HG02981 (cell line): ENCODE measurements around the gene PAGE4.

Experiments used
- ATAC-seq: cut with Tn5 transposase; IDR thresholded peaks from one replicate; pipeline ENCODE4 v1.9.1; 2021; ENCODE audit warnings: mild to moderate bottlenecking, moderate library complexity; ENCODE audit not compliant: unreplicated experiment

The PAGE4 gene, protein sequence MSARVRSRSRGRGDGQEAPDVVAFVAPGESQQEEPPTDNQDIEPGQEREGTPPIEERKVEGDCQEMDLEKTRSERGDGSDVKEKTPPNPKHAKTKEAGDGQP

DNA sequence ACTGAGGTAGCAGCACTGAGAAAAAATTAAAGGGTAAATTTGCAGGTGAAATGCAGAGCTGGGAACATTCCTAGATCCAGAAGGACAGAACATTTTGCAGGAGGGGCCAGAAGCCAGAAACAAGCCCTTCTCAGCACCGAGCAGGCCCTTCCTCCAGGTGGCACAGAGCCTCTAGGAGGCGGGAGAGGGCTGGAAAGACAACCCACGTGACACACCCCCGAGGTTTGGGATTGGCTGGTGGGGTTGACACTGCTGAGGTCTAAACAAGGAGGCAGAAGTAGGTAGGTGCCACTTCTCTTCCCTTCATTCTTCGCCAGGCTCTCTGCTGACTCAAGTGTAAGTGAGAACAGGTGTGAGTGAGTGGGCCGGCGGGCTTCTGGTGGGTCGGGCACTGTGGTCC, at the start of gene PAGE4:
PAGE4 (plus strand) TSS at position 288 of the 400 bp plus-strand sequence. CDS start 1,126 bp downstream, outside the sequence.
- no peak for ATAC-seq

DNA sequence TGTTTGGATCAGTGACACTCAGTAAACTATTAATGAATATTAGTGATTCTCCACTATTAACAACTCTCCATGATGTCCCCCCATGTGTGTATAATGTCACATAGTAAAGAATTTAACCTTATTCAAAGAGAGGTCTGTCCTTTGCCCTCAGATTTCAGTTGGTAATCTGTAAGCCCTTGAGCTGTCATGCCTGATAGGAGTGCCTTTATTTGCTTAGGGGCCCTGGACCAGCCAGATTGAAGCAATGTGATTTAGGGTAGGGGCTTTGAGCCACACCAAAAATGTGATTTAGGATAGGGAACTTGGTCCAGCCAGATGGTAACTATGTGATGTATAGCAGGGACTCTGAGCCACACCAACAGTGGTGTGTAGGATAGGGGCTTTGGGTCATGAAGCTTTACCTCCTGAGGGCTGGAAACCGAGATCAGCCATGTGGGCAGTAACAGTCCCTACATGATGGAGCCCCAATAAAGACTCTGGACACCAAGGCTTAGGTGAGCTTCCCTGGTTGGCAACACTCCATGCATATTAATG, 44.3 kb upstream of the PAGE4 start:
- ATAC-seq, result no peak

DNA sequence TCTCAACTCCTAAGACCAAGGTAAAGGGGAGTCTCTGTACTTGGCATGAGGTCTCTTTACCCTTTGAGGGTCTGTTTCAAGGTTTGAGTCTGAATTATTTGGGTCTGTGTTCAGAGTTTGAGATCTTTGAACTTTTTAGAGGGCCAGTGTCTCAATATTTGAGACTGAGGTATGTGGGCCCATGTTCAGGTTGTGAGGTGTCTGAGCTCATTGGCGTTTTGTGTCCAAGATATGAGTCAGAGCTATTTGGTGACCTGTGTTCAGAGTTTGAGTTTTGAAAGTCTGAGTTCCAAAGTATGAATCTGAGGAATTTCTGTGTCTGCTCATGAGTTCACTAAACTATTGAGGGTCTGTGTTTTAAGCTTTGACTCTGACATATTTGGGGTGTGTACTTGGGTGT, 36.7 kb upstream of the PAGE4 start:
- no peak for ATAC-seq

DNA sequence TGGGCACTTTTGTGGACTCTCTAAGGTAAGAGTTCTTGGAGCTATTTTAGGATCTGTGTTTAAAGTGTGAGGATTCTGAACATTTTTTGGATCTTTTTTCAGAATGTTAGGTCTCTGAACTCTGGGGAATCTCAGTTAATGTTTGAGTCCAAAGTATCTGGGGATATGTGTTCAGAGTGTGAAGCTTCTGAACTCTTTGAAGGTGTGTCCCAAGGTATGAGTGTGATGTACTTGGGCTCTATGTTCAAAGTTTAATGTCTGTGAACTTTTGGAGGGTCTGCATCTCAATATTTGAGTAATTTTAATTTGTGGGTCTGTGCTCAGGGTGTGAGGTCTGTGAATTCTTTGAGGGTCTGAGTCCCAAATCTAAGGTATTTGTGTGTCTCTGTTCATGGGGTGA, 35.4 kb upstream of the PAGE4 start:
- ATAC-seq, result no peak

DNA sequence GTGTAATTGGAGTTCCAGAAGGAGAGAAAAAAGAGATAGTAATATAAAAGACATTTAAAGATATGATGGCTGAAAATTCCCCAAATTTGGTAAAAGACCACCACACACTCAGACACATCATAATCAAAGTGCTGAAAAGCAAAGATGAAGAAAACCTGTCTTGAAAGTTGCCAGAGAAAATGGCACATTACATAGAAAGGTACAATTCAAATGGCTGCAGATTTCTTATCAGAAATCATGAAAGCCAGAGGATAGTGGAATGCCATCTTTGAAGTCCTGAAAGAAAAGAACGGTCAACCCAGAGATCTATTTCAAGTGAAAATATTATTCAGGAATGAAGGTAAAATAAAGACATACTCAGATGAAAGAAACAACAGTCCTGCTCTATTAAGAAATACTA, 29.3 kb upstream of the PAGE4 start:
- ATAC-seq, result no peak

DNA sequence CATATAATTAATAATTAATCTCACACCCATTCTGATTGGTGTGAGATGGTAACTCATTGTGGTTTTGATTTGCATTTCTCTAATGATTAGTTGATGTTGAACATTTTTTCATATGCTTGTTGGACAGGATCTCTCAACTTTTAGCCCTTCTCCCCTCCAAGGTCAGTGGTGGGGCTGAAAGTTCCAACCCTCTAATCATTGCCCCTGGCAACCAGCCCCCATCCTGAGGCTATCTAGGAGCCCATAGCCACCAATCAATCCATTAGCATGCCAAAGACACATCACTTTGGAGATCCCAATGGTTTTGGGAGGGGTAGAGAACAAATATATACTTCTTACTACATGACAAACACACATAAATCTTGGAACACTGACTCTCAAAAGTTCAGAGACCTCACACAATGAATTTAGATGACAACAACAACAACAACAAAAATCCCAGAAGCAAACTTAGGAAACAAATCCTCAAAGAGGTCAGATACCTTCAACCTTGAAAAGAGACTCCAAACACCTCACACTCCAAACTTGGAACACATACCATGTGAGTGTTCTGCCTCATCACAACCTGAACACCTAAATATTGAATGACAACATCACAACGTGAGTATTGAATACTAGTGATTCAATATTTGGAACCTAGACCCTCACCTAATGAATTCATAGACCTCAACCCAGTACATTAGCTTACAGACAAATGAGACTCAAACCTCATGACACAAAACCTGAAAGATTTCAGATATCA, 19.0 kb upstream of the PAGE4 start:
- ATAC-seq, result no peak

DNA sequence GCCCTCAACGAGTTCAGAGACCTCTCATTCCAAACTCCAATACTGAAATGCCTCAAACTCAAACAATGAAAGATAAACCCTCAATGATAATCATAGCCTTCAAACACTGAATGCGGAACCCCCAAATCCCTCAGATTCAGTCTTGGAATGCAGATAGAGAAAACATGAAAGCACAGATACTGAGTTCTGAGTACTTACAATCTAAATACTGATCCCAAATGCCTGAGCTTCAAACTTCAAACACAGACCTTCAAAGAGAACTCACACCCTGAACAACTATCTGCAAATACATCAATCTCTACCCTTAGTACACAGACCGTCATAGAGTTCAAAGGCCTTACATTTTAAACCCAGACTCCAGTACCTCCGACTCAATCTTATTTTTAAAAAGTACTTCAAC, 16.9 kb upstream of the PAGE4 start:
- ATAC-seq, result no peak

DNA sequence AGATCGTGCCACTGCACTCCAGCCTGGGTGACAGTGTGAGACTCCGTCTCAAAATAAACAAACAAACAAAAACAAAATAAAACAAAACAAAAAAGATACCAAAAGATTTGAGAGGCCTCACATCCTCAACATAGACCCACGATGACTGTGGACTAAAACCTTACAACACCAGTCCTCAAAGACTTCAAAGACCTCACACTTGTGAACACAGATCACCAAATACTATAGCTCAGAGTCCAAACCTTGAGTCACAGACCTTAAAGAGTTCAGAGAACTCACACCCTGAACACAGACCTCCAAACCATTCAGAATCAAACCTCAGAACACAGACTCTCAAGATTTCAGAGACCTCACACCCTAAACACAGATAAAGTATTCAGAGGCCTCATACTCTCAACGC, 12.7 kb upstream of the PAGE4 start:
- ATAC-seq, result no peak

DNA sequence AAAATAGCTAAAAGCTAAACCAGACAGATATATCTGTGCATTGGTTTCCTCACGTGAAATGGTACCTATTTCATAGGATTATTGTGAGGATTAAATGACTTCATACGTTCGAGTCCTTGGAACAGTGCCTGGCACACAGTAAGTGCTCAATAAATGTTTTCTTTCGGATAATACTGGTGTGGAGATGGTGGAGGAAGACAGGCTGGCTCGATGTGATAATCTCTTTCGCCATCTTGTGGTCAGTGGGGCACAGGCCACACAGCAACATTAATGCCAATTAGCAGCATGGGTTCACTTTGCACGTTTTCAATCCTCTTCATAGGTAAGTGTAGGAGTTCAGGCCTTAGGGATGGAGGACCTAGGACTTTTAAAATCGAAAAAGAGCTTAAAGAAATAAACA, 9.3 kb downstream of the PAGE4 start:
- ATAC-seq, result no peak

DNA sequence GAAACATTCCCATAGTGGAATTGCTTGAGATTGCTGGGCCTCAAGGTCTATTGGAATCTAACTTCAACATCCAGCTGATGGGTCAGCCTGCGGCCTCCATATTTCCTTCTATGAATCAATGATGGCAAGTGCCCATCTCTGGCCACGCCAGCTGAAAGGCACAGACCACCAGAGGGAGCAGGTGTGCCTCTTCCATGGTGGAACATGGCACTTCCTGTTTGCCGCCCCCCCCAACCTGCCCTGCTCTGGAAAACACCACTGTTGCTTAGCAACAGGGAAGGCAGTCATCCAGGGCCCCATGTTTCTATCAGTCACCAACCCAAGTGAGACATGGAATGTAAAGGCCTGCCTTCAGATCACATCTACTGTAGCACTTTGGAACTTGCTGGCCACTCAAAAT, 11.6 kb downstream of the PAGE4 start:
- peak; percentile 59 for ATAC-seq

DNA sequence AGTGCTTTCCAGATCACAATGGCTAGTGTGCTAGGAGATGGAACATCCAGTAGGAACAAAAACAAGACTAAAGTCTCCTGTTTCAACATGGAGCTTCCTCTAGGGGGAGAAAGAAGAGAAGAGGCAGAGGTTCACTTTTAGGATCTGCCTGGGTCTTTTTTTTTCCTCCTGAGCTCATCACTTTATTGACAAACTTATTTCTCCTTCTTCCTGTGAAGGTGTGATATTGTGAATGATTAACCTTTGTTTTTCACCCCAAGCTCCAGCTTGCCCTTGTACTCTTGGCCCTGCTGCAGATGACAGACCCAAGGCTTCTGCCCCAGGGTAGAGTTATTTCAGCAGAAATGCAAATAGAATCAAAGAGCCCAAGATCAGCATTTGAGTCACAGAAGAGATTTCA, 13.5 kb downstream of the PAGE4 start:
- no peak for ATAC-seq

DNA sequence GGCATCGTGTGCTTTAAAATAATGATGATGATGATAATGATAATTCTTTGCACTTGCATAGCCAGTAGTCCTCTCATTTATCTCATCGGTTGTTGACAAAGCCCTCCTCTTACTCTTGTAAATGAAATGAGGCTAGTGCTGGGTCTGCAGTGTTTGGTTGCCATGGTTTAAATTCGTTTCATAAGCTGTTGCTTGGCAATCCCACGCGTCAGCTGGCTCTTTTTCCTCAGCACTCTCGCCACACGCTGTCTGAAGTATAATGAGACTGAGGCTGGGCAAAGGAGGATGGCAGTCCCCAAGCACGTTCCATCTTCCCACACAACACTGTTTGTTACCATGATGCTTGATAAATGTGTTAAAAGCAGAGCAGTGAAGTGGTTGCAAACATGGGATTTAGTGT, 15.5 kb downstream of the PAGE4 start:
- no peak for ATAC-seq

DNA sequence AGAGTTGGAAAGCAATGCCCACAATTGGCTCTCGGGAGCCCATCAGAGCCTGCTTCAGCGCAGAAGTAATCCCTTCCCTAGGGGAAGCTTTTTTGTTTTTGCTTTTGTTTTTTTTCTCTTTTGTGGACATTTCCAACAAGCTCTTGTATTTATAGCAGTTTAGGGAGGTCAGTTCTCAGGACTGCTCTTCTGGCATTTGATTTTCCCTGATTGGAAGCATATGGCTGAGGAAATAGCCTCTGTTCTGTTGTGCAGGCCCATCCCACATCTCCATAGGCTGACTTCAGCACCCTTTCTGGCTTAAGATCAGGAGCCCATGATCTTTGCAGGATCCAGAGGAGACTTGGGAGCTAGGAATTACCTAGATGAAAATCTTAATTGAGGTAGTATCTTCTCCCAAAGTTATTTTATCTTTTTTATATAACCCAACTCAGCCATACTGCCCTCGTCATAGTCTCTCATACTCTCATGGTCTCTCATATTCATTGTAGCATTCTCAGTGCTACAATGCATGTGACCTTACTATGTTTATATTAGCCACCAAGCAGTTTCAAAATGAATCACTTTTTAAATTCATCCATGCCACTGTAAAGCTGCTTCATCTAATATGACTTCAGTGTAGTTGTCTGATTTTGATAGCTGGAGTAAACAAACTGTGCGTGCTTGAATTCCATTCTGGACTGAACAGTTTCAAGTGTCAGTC, 16.7 kb downstream of the PAGE4 start:
- no peak for ATAC-seq

DNA sequence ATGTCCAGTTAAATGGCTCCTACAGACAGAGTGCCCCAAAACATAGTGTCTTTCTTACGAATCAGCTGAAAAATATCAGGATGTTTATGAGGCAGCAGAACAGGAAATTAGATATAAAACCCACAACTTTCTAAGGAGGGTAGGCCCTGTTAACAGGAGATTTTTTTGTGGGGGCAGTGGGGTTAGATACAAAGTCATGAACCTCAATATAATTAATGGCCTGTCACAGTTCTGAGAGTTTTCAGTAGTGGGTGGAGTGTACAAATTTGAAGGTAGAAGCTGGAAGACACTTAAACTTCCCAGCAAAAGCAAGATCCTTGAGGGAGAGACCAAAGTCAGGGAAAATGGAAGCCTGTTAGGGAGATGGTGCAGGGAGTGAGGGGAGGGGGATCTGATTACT, 17.4 kb downstream of the PAGE4 start:
- no peak for ATAC-seq

DNA sequence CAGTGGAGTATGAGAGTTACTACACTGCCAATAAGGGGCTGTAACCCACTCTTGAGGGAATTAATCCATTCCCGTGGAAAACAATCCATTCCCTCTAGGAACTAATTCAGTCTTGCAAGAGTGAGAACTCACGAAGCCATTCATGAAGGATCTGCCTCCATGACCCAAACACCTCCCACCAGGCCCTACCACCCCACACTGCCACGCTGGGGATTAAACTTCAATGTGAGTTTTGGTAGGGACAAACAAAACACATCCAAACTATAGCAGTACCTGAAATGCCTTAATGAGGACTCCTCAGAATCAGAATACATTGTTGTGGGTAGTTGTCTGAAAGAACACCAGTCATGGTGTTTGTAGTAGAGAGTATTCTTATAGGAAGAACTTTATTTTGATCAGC, 19.2 kb downstream of the PAGE4 start:
- no peak for ATAC-seq

DNA sequence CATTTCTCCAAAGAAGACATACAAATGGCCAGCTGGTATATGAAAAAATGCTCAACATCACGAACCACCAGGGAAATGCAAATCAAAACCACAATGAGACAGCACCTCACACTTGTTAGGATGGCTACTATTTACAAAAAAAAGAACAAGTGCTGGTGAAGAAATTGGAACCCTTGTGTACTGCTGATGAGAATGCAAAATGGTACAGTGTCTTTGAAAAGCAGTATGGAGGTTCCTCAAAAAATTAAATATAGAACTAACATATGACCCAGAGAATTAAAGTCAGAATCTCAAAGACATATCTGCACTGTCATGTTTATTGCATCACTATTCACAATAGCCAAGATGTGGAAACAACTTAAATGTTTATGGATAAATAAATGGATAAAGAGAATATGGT, 20.9 kb downstream of the PAGE4 start:
- ATAC-seq, result no peak

DNA sequence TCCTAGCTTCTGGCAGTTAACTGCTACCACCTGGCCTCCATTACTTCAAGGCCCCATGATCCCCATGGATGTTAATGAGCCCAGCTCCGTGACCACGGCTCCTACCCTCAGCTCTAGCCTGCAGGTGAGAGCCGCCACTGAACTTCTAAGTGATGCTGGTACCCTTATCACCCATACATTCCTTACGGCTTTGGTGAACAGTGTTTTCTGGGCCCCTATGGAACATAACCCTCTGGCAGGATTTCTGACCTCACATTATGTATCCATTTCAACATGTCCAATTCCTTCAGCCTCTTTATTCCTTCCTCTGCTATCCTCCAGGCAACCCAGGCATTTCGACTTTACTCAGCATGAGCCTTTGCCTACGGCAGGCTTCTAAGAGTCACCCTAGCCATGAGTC, 24.6 kb downstream of the PAGE4 start:
- no peak for ATAC-seq

DNA sequence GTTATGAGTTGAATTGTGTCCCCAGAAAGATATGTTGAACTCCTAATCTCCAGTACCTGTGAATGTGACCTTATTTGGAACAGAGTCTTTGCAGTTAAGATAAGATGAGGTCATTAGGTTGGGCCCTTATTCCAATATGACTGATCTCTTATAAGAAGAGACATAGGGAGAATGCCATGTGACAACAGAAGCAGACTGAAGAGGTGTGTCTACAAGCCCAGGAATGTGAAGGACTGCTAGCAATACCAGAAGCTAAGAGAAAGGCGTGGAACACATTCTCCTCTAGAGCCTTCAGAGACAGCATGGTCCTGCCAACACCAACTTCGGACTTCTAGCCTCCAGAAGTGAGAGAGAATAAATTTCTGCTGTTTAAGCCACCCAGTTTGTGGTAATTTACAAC, 27.7 kb downstream of the PAGE4 start:
- no peak for ATAC-seq

DNA sequence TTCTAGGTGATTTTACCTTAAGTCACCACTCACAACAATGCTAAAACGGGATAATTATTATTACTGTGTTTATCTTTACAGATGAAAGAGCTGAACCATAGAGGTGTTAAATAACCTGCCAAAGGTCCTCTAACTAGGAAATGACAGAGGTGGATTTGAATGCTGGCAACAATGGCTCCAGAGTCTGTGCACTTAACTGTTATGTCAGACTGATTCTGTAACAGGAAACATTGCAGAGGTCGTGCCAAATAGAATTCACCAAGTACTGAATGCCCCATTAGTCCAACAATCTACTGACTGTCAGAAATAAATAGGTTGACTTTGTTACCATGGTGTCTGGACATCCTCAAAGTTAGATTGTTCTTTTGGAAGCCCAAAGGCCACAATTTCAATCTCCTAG, 29.2 kb downstream of the PAGE4 start:
- ATAC-seq, result no peak

DNA sequence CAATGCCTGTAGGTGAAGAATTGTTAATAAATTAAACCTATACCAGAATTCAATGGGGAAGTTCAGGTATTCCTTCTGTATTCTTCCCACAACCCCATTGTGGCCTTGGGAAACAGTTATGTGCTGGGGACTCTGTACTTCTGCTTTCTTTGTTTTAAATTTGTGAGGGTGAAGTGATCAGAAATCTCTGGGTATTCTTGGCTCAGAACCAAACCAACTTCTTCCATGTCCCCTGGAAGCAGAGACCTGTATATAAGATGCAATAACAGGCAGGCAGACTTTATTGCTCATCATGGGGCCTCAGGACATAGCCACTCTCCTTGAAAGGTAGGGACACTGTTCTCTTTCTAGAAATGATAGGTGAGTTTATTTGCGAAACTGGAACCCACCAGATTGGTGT, 30.4 kb downstream of the PAGE4 start:
- ATAC-seq, result no peak

DNA sequence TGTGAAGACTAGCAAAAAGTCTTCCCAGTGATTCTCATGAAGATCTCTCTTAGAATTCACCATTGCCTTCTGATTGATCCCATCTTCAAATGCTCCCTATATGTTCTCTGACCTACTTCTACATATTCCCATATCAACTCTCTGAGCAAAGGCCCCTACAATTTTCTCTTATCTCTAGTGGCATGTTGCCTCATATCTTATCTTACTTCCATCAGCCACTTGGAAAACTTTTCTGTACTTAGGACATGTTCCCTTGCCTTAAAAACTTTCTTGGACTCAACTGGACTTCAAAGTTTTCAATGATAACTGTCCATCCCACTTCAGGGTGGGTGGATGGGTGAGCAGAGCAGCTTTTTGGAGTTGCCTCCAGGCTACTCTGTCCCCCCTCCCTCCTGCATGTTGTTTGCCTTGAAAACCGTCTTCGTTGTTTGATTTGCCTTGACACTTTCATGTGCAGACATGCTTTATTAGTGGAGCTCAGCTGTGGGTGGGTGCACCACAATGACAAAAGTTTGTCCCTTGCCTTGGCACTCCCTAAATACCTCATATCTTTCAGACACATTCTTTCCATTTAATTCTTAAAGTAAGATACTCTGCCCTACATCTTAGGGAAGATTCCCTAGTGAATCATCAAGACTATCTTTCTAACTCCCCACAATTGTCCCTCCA, 31.9 kb downstream of the PAGE4 start:
- ATAC-seq, result no peak

DNA sequence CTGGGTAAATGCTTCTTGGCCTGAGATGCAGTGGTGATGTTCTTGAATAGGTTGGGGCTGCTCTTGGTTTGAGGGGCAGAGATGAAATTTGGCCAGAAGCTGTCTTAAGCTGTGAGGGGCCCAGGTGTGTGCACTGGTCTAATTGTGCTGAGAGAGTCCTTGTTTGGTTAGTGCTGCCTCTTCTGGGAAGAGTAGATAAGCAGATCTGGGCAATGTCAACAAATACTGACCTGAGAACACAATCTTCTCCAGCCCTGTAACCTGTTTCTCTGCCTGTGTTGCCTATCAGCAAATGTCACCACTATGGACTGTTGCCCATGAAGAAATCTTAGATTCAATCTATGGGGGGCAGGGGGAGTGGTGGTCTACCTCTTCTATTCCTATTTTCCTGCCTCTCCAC, 33.0 kb downstream of the PAGE4 start:
- ATAC-seq, result no peak
